AG10803 (cell line): ENCODE data around the gene FAM227B.
A peak's percentile ranks its signal among the peaks of the same experiment; 100 is the strongest.
"Not testable (repeated sequence)": the region's sequence is repeated elsewhere in the genome, so short reads cannot be mapped to it uniquely, and the experiment has no call there.

Experiments
- DNase-seq: peaks from one replicate; pipeline ENCODE4 v3.0.0; 2010; ENCODE audit warnings: low read depth
- H3K4me3 ChIP-seq: 2 replicates; pipeline ENCODE4 v1.5.1; 2011; ENCODE audit warnings: mild to moderate bottlenecking, low read length, control low read depth
- CTCF ChIP-seq: conservative IDR thresholded peaks from 2 replicates; pipeline ENCODE4 v1.5.1; 2011; ENCODE audit warnings: mild to moderate bottlenecking, low read length, control low read depth, inconsistent platforms

Gene FAM227B

GRCh38 chr15:49410641-49411040 lies 210.0 kb downstream of the FAM227B start:
- no peak overlapping the region for H3K4me3 ChIP-seq
- no peak for TF ChIP-seq CTCF
- peak; percentile 27 for DNase-seq

GRCh38 chr15:49406352-49407118 lies 214.1 kb downstream of the FAM227B start:
- DNase-seq = no peak
- no peak for TF ChIP-seq CTCF
- no peak overlapping the region for H3K4me3 ChIP-seq

GRCh38 chr15:49402515-49403296 lies 217.9 kb downstream of the FAM227B start:
- not testable (repeated sequence) for DNase-seq, H3K4me3 ChIP-seq

GRCh38 chr15:49387471-49387870 lies 233.1 kb downstream of the FAM227B start:
- no peak for DNase-seq
- no peak overlapping the region for H3K4me3 ChIP-seq
- TF ChIP-seq CTCF = no peak

- peak; percentile 33 for DNase-seq
- no peak for TF ChIP-seq CTCF
- H3K4me3 ChIP-seq = no peak overlapping the region
Measured at GRCh38 chr15:49383266-49383665, 237.4 kb downstream of the FAM227B start.

GRCh38 chr15:49382394-49382793 lies 238.2 kb downstream of the FAM227B start:
- no peak for DNase-seq
- TF ChIP-seq CTCF = no peak
- no peak overlapping the region for H3K4me3 ChIP-seq

- no peak for DNase-seq
Measured at GRCh38 chr15:49380912-49381311, 239.7 kb downstream of the FAM227B start.

More at GRCh38 chr15:49380912-49381311, 239.7 kb downstream of the FAM227B start:
- no peak overlapping the region for H3K4me3 ChIP-seq
- no peak for TF ChIP-seq CTCF
